ENCODE data around the gene TBC1D5.

DNA sequence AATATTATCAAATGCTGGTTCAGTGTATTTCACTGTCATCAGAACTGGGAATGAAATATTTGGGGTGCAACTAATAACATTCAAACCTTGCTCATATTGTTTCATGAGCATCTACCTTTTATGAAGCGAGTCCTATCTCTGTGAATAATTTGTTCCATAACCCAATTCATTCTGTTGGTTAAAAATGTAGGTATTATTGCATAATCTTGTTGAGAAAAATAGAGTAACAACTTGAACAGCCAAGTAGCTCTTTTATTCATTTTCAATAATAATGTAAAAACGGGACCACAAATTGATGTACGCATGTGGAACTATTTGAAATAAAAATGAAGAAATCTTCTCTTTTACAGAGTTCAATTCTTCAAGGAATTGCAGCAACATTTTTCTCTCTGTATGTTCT, 30.1 kb upstream of the TBC1D5 start:
- TF ChIP-seq TP53 (CRISPR knock-in tag; IDR thresholded peaks at IDR 0.05) (no peak), POLR2A (IDR thresholded peaks at IDR 0.05; ENCODE audit: low read length) (no peak), PBX3 (IDR thresholded peaks at IDR 0.05) (no peak), RFX5 (IDR thresholded peaks at IDR 0.05) (no peak), EP300 (IDR thresholded peaks at IDR 0.05) (no peak), ELK1 (IDR thresholded peaks at IDR 0.05; ENCODE audit: low read depth, low read length) (no peak), POLR2AphosphoS2 (conservative IDR thresholded peaks at IDR 0.05; ENCODE audit: low read length) (no peak), CHD2 (IDR thresholded peaks at IDR 0.05; ENCODE audit: low read length, partially characterized antibody) (no peak), RCOR1 (IDR thresholded peaks at IDR 0.05; ENCODE audit: low read depth, low read length) (no peak), REST (IDR thresholded peaks at IDR 0.05) (no peak)
- TF ChIP-seq, protein P1, sequence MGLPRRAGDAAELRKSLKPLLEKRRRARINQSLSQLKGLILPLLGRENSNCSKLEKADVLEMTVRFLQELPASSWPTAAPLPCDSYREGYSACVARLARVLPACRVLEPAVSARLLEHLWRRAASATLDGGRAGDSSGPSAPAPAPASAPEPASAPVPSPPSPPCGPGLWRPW (IDR thresholded peaks at IDR 0.05): no peak
- TF ChIP-seq, protein P2, sequence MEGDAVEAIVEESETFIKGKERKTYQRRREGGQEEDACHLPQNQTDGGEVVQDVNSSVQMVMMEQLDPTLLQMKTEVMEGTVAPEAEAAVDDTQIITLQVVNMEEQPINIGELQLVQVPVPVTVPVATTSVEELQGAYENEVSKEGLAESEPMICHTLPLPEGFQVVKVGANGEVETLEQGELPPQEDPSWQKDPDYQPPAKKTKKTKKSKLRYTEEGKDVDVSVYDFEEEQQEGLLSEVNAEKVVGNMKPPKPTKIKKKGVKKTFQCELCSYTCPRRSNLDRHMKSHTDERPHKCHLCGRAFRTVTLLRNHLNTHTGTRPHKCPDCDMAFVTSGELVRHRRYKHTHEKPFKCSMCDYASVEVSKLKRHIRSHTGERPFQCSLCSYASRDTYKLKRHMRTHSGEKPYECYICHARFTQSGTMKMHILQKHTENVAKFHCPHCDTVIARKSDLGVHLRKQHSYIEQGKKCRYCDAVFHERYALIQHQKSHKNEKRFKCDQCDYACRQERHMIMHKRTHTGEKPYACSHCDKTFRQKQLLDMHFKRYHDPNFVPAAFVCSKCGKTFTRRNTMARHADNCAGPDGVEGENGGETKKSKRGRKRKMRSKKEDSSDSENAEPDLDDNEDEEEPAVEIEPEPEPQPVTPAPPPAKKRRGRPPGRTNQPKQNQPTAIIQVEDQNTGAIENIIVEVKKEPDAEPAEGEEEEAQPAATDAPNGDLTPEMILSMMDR (IDR thresholded peaks at IDR 0.05): no peak

Measured in A549 (cell line).